Testis (tissue), 2 donors: ENCODE measurements around the gene PCNX4.
A peak's percentile ranks its signal among the peaks of the same experiment; 100 is the strongest.

Experiments
- CTCF ChIP-seq, 3 experiments: fragments of 450-650 bp in 2 of 3; fragments of 200-600 bp in 1 of 3; sonication (generic) in 1 of 3; IDR thresholded peaks; one replicate each; pipeline ENCODE4 v1.5.1; 2016 to 2019; ENCODE audit warnings: antibody characterized with exemption in 3 of 3, mild to moderate bottlenecking in 2 of 3, moderate library complexity in 1 of 3
- POLR2A ChIP-seq: fragments of 450-650 bp; IDR thresholded peaks from one replicate; pipeline ENCODE4 v1.6.1; 2017; ENCODE audit warnings: antibody characterized with exemption, mild to moderate bottlenecking, moderate library complexity

- TF ChIP-seq CTCF (IDR thresholded peaks at IDR 0.05) (no peak), POLR2A (peak; percentile 86)
Observed at GRCh38 chr14:60091550-60092525, at the start of gene PCNX4.
